HepG2 (cell line): ENCODE results near the gene EHD4. TPM values are rescaled to one million over a fixed set of nuclear protein-coding genes. Genes with fewer than 3 reads are reported as not detected.

Experiments
- ATAC-seq: fragments of 200-7000 bp; cut with Tn5 transposase; 3 replicates; pipeline ENCODE4 v1.9.1; 2020; ENCODE audit warnings: mild to moderate bottlenecking, moderate library complexity
- BruUV-seq: library from RNA; stranded (reverse); fragments of 400-500 nt; replicated peaks from 2 replicates; lab custom pipeline; 2021; lab: Mats Ljungman, UMichigan
- CTCF ChIA-PET: fragments of 300-600 bp; formaldehyde crosslinking; extraction: SDS; loops from one replicate; lab custom pipeline; 2021; ENCODE audit warnings: low total read pairs, inconsistent platforms, low intra/inter-chr PET ratio; lab: Yijun Ruan, JAX
- POLR2A ChIA-PET: fragments of 350-600 bp; sonication (Branson Sonifier 250); formaldehyde crosslinking; loops from one replicate; lab custom pipeline; 2020; ENCODE audit warnings: antibody characterized with exemption, inconsistent platforms; lab: Yijun Ruan, JAX
- DNase-seq: peaks from one replicate; pipeline ENCODE4 v3.0.0-alpha.2; 2015; ENCODE audit warnings: low spot score
- FAIRE-seq: peaks from 3 replicates; lab custom pipeline; 2011; peaks lifted over from hg19 to GRCh38; lab: Jason Lieb, UNC
- H2AFZ ChIP-seq: one replicate; pipeline ENCODE4 v1.6.1; 2011; ENCODE audit warnings: low read length, inconsistent platforms
- H3K27ac ChIP-seq: fragments of 300-600 bp; 3 replicates; pipeline ENCODE4 v1.8.0; 2011; ENCODE audit warnings: mixed run types, mild to moderate bottlenecking, mixed read lengths, low read length, inconsistent platforms; ENCODE audit not compliant: insufficient read depth; ENCODE audit errors: extremely low read length
- H3K27me3 ChIP-seq, 2 experiments: fragments of 200-600 bp in 1 of 2; 2 replicates in 1 of 2; 3 replicates in 1 of 2; pipeline versions ENCODE4 v1.6.0 to v1.8.0; 2011; ENCODE audit warnings: low read length in 2 of 2, mild to moderate bottlenecking in 2 of 2, moderate library complexity in 2 of 2, inconsistent platforms in 1 of 2; ENCODE audit not compliant: insufficient read depth in 2 of 2, control insufficient read depth in 1 of 2
- H3K36me3 ChIP-seq, 2 experiments: fragments of 200-600 bp in 1 of 2; replicated peaks in 1 of 2; 2 replicates in 1 of 2; 3 replicates in 1 of 2; pipeline versions ENCODE4 v1.5.1 to v1.8.0; 2011; ENCODE audit warnings: low read length in 2 of 2, inconsistent platforms in 1 of 2; ENCODE audit not compliant: insufficient read depth in 2 of 2, control insufficient read depth in 1 of 2
- H3K4me1 ChIP-seq: 2 replicates; pipeline ENCODE4 v1.5.1; 2012; ENCODE audit warnings: low read length, inconsistent platforms; ENCODE audit not compliant: insufficient read depth
- H3K4me2 ChIP-seq: 2 replicates; pipeline ENCODE4 v1.6.0; 2011; ENCODE audit warnings: low read depth, low read length, inconsistent platforms
- H3K4me3 ChIP-seq, 3 experiments: fragments of 200-600 bp in 1 of 3; sonication (generic), shearing (Covaris generic) in 1 of 3; replicated peaks in 1 of 3; 2 replicates each; pipeline ENCODE4 v1.5.1; 2011 to 2016; ENCODE audit warnings: low read length in 3 of 3, inconsistent platforms in 2 of 3, low read depth in 2 of 3, mild to moderate bottlenecking in 2 of 3, control low read depth in 1 of 3, mixed read lengths in 1 of 3; ENCODE audit not compliant: insufficient read depth in 1 of 3
- H3K79me2 ChIP-seq: one replicate; pipeline ENCODE4 v1.6.1; 2011; ENCODE audit warnings: low read length, inconsistent platforms; ENCODE audit not compliant: insufficient read depth
- H3K9ac ChIP-seq: 2 replicates; pipeline ENCODE4 v1.6.0; 2011; ENCODE audit warnings: mild to moderate bottlenecking, low read depth, low read length, inconsistent platforms; ENCODE audit not compliant: insufficient read depth
- H3K9me3 ChIP-seq: 2 replicates; pipeline ENCODE4 v1.5.1; 2012; ENCODE audit warnings: mild to moderate bottlenecking, low read length
- H4K20me1 ChIP-seq: 2 replicates; pipeline ENCODE4 v1.6.0; 2011; ENCODE audit warnings: inconsistent platforms, mild to moderate bottlenecking, low read length, moderate library complexity; ENCODE audit not compliant: insufficient read depth
- FOXK2 ChIP-seq: fragments of 450-650 bp; IDR thresholded peaks from 2 replicates; pipeline ENCODE4 v1.6.1; 2016
- SP2 ChIP-seq: sonication (generic); formaldehyde crosslinking; IDR thresholded peaks from 2 replicates; pipeline ENCODE4 v1.5.1; 2020; ENCODE audit warnings: mild to moderate bottlenecking, missing genetic modification reagents
- TGIF2 ChIP-seq: IDR thresholded peaks from 2 replicates; pipeline ENCODE4 v1.6.1; 2016; ENCODE audit warnings: control low read depth, missing compliant biosample characterization
- ZNF138 ChIP-seq: sonication (generic); formaldehyde crosslinking; IDR thresholded peaks from 2 replicates; pipeline ENCODE4 v1.5.0; 2020; ENCODE audit warnings: mild to moderate bottlenecking, low read depth, missing genetic modification reagents
- ZNF781 ChIP-seq: sonication (generic); formaldehyde crosslinking; IDR thresholded peaks from 2 replicates; pipeline ENCODE4 v1.5.1; 2020; ENCODE audit warnings: borderline replicate concordance, mild to moderate bottlenecking, missing genetic modification reagents; ENCODE audit errors: not compliant biosample characterization
- WGBS: methylation state at CpG from one replicate; pipeline ENCODE4 v1.1.6; 2017; ENCODE audit warnings: low lambda C conversion rate; 5-methylcytosine and 5-hydroxymethylcytosine counted together
- in situ Hi-C: cut with HindIII; loops from 2 replicates; pipeline ENCODE4 v1.10.0; 2017; ENCODE audit warnings: low pct_unique_long_range_greater_than_20kb; ENCODE audit not compliant: extremely low pct_ligation_motif_present
- intact Hi-C: fragments of 100-400 bp; cut with micrococcal nuclease; formaldehyde crosslinking; loops from one replicate; pipeline ENCODE4 v1.10.0; 2022; ENCODE audit not compliant: unreplicated experiment
- polyA plus RNA-seq, 8 experiments: library from polyadenylated mRNA; depleted of rRNA in 3 of 8; stranded (reverse) in 7 of 8; unstranded in 1 of 8; fragments of >200 nt; fragmentation: Illumina TruSeq in 4 of 8; extraction: Trizol in 4 of 8; gene quantifications; 2 replicates each; pipeline versions ENCODE4 v1.2.1 to v1.2.3, GENCODE V29; 2011 to 2016; ENCODE audit warnings: low read depth in 4 of 8, missing spikeins in 1 of 8, mixed read lengths in 1 of 8; ENCODE audit not compliant: insufficient read depth in 1 of 8
- total RNA-seq, 5 experiments: library from RNA; depleted of rRNA; stranded (reverse); fragments of >200 nt; fragmentation: Illumina TruSeq; extraction: Trizol; gene quantifications; 2 replicates each; pipeline ENCODE4 v1.2.3, GENCODE V29; 2016; ENCODE audit warnings: low read depth in 1 of 5
- TF ChIP-seq, protein P1 (sequence below): sonication (generic); formaldehyde crosslinking; IDR thresholded peaks from 2 replicates; pipeline ENCODE4 v1.5.0; 2020; ENCODE audit warnings: mild to moderate bottlenecking, missing genetic modification reagents, borderline replicate concordance

Gene EHD4
- total and polyA plus RNA-seq, 2 of the 13 experiments (the other 11 are each of a cell fraction or from before 2014, with no cell fraction given): 3.1 to 4.8 TPM

DNA sequence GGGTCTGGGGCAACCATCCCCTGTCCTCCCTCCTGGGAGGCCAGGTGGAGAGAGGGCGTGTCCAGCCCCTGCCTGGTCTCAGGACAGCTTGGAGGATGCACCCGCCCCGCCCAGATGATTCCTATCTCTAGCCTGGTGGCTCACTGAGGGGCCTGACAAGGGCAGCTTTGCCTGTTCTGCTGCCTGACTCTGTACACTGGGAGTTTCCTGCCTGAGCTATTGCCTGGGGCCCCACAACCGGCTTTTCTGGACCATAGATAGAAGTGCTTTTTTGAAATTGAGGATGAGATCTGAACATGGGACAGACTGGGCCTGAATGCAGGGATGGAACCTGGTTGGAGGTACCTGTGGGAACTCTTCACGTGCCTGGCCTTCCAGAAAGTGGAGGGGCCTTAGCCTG is 49.2 kb upstream of the EHD4 start:
- Histone ChIP-seq H3K27me3 (peaks cover 0 to 9% of the 10 kb centered on the region in 2 experiments; a peak in 3 of 5 replicates), H3K9me3 (no peaks in the 10 kb centered on the region), H3K4me2 (no peak overlapping the region), H3K9ac (no peak overlapping the region), H3K79me2 (no peaks in the 10 kb centered on the region), H4K20me1 (no peaks in the 10 kb centered on the region), H2AFZ (no peak overlapping the region), H3K4me1 (peaks cover 10% of the 10 kb centered on the region), H3K36me3 (no peaks in the 10 kb centered on the region), H3K27ac (no peak overlapping the region), H3K4me3 (no peak overlapping the region)
- TF ChIP-seq SP2 (CRISPR knock-in tag): no peak
- TF ChIP-seq FOXK2: no peak
- TF ChIP-seq, protein P1, sequence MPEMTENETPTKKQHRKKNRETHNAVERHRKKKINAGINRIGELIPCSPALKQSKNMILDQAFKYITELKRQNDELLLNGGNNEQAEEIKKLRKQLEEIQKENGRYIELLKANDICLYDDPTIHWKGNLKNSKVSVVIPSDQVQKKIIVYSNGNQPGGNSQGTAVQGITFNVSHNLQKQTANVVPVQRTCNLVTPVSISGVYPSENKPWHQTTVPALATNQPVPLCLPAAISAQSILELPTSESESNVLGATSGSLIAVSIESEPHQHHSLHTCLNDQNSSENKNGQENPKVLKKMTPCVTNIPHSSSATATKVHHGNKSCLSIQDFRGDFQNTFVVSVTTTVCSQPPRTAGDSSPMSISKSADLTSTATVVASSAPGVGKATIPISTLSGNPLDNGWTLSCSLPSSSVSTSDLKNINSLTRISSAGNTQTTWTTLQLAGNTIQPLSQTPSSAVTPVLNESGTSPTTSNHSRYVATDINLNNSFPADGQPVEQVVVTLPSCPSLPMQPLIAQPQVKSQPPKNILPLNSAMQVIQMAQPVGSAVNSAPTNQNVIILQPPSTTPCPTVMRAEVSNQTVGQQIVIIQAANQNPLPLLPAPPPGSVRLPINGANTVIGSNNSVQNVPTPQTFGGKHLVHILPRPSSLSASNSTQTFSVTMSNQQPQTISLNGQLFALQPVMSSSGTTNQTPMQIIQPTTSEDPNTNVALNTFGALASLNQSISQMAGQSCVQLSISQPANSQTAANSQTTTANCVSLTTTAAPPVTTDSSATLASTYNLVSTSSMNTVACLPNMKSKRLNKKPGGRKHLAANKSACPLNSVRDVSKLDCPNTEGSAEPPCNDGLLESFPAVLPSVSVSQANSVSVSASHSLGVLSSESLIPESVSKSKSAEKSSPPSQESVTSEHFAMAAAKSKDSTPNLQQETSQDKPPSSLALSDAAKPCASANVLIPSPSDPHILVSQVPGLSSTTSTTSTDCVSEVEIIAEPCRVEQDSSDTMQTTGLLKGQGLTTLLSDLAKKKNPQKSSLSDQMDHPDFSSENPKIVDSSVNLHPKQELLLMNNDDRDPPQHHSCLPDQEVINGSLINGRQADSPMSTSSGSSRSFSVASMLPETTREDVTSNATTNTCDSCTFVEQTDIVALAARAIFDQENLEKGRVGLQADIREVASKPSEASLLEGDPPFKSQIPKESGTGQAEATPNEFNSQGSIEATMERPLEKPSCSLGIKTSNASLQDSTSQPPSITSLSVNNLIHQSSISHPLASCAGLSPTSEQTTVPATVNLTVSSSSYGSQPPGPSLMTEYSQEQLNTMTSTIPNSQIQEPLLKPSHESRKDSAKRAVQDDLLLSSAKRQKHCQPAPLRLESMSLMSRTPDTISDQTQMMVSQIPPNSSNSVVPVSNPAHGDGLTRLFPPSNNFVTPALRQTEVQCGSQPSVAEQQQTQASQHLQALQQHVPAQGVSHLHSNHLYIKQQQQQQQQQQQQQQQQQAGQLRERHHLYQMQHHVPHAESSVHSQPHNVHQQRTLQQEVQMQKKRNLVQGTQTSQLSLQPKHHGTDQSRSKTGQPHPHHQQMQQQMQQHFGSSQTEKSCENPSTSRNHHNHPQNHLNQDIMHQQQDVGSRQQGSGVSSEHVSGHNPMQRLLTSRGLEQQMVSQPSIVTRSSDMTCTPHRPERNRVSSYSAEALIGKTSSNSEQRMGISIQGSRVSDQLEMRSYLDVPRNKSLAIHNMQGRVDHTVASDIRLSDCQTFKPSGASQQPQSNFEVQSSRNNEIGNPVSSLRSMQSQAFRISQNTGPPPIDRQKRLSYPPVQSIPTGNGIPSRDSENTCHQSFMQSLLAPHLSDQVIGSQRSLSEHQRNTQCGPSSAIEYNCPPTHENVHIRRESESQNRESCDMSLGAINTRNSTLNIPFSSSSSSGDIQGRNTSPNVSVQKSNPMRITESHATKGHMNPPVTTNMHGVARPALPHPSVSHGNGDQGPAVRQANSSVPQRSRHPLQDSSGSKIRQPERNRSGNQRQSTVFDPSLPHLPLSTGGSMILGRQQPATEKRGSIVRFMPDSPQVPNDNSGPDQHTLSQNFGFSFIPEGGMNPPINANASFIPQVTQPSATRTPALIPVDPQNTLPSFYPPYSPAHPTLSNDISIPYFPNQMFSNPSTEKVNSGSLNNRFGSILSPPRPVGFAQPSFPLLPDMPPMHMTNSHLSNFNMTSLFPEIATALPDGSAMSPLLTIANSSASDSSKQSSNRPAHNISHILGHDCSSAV (CRISPR knock-in tag): no peak
- TF ChIP-seq TGIF2 (CRISPR knock-in tag): no peak
- TF ChIP-seq ZNF138 (CRISPR knock-in tag): no peak
- TF ChIP-seq ZNF781 (CRISPR knock-in tag): no peak
- in situ Hi-C loops (no loop called here), intact Hi-C loops (no loop called here)
- 12% methylated on average over 3 of the region's 5 CpGs for WGBS
- ATAC-seq (no peak), DNase-seq (no peak), FAIRE-seq (no peak)
- CTCF ChIA-PET: no interaction called here
- POLR2A ChIA-PET: no interaction called here
- BruUV-seq: no TSS peak
